GM19025 (cell line): Measurements from ENCODE around the gene PCNX3.
"Not testable (repeated sequence)": the region's sequence is repeated elsewhere in the genome, so short reads cannot be mapped to it uniquely, and the experiment has no call there.

ENCODE experiments used
- ATAC-seq: cut with Tn5 transposase; IDR thresholded peaks from one replicate; pipeline ENCODE4 v1.9.1; 2021; ENCODE audit warnings: mild to moderate bottlenecking, low read depth, moderate library complexity; ENCODE audit not compliant: unreplicated experiment

The PCNX3 gene

GRCh38 chr11:65651589-65652510 is 36.3 kb downstream of the PCNX3 start:
- ATAC-seq: no peak

- peak; percentile 72 for ATAC-seq
Measured at GRCh38 chr11:65652511-65653228, 37.1 kb downstream of the PCNX3 start.

- ATAC-seq: no peak
Measured at GRCh38 chr11:65653229-65654225, 38.0 kb downstream of the PCNX3 start.

- ATAC-seq: no peak
Measured at GRCh38 chr11:65654375-65655349, 39.1 kb downstream of the PCNX3 start.

- ATAC-seq: no peak
Measured at GRCh38 chr11:65655570-65656332, 40.2 kb downstream of the PCNX3 start.

- ATAC-seq: no peak
Measured at GRCh38 chr11:65657426-65657825, 41.9 kb downstream of the PCNX3 start.

- no peak for ATAC-seq
Measured at GRCh38 chr11:65658174-65659021, 42.8 kb downstream of the PCNX3 start.

GRCh38 chr11:65660038-65660437 is 44.5 kb downstream of the PCNX3 start:
- ATAC-seq: no peak

- ATAC-seq: not testable (repeated sequence)
Measured at GRCh38 chr11:65660908-65661307, 45.3 kb downstream of the PCNX3 start.

GRCh38 chr11:65661599-65662246 is 46.1 kb downstream of the PCNX3 start:
- ATAC-seq: no peak

- no peak for ATAC-seq
Measured at GRCh38 chr11:65662247-65662798, 46.7 kb downstream of the PCNX3 start.

- ATAC-seq: peak; percentile 81
Measured at GRCh38 chr11:65662799-65663638, 47.4 kb downstream of the PCNX3 start, which contains the start of gene RELA. RELA (minus strand) TSS chr11:65662916; CDS start chr11:65662832, 84 bp downstream.

- no peak for ATAC-seq
Measured at GRCh38 chr11:65663639-65664200, 48.1 kb downstream of the PCNX3 start.

- no peak for ATAC-seq
Measured at GRCh38 chr11:65672180-65672860, 56.7 kb downstream of the PCNX3 start.

- ATAC-seq: no peak
Measured at GRCh38 chr11:65672982-65673381, 57.4 kb downstream of the PCNX3 start.
